B cell (primary cell): ENCODE results near the gene USH2A. TPM values are rescaled to one million over a fixed set of nuclear protein-coding genes. Genes with fewer than 3 reads are reported as not detected.

Experiments
- ATAC-seq: fragments of 200-7000 bp; cut with Tn5 transposase; one replicate; pipeline ENCODE4 v1.10.0; 2021; ENCODE audit warnings: low read depth, mild to moderate bottlenecking, moderate number of reproducible peaks, moderate library complexity
- CTCF ChIA-PET: fragments of 350-600 bp; sonication (Branson Sonifier 250); formaldehyde crosslinking; loops from one replicate; lab custom pipeline; 2021; ENCODE audit warnings: antibody characterized with exemption, inconsistent platforms; lab: Charles Lee
- POLR2A ChIA-PET: fragments of 350-600 bp; sonication (Branson Sonifier 250); formaldehyde crosslinking; loops from one replicate; lab custom pipeline; 2021; ENCODE audit warnings: antibody characterized with exemption; lab: Charles Lee
- DNase-seq: peaks from one replicate; pipeline ENCODE4 v3.0.0; 2013
- H2AFZ ChIP-seq: 2 replicates; pipeline ENCODE4 v1.6.1; 2012; ENCODE audit warnings: mild to moderate bottlenecking, low read depth, low read length; ENCODE audit not compliant: insufficient read depth, poor library complexity, severe bottlenecking
- H3K27ac ChIP-seq, 2 donors: 1 replicate in 1 of 2; 2 replicates in 1 of 2; pipeline ENCODE4 v1.5.1; 2012 to 2013; ENCODE audit warnings: low read length in 2 of 2, mild to moderate bottlenecking in 2 of 2, moderate library complexity in 1 of 2
- H3K27me3 ChIP-seq, 4 experiments: fragments of 200-600 bp in 1 of 4; sonication (generic) in 1 of 4; replicated peaks in 1 of 4; 1 replicate in 2 of 4; 2 replicates in 2 of 4; pipeline versions ENCODE4 v1.6.1 to v1.7.0; 2013 to 2016; ENCODE audit warnings: low read length in 3 of 4, mild to moderate bottlenecking in 2 of 4, mixed read lengths in 1 of 4, moderate library complexity in 1 of 4; ENCODE audit not compliant: insufficient read depth in 4 of 4, control insufficient read depth in 3 of 4; ENCODE audit errors: control extremely low read depth in 1 of 4
- H3K36me3 ChIP-seq, 2 experiments: replicated peaks in 1 of 2; 1 replicate in 1 of 2; 2 replicates in 1 of 2; pipeline versions ENCODE4 v1.6.1 to v1.7.1; 2013; ENCODE audit warnings: low read length in 1 of 2; ENCODE audit not compliant: insufficient read depth in 2 of 2, control insufficient read depth in 1 of 2; ENCODE audit errors: control extremely low read depth in 1 of 2, extremely low read depth in 1 of 2
- H3K4me1 ChIP-seq, 2 donors: fragments of 200-600 bp in 1 of 2; sonication (generic) in 1 of 2; 1 replicate in 1 of 2; 2 replicates in 1 of 2; pipeline versions ENCODE4 v1.5.1 to v1.6.1; 2013 to 2017; ENCODE audit warnings: low read length in 2 of 2; ENCODE audit not compliant: control insufficient read depth in 2 of 2, insufficient read depth in 2 of 2
- H3K4me2 ChIP-seq: replicated peaks from 2 replicates; pipeline ENCODE3; 2012; ENCODE audit warnings: mild to moderate bottlenecking, low read depth, low read length; ENCODE audit not compliant: poor library complexity, severe bottlenecking
- H3K4me3 ChIP-seq, 5 experiments: fragments of 200-600 bp in 1 of 5; sonication (generic) in 1 of 5; 1 replicate in 3 of 5; 2 replicates in 2 of 5; pipeline versions ENCODE4 v1.5.1 to v1.7.0; 2011 to 2016; ENCODE audit warnings: low read length in 4 of 5, mild to moderate bottlenecking in 4 of 5, low read depth in 2 of 5, control low read depth in 1 of 5, moderate library complexity in 1 of 5; ENCODE audit not compliant: insufficient read depth in 1 of 5; ENCODE audit errors: control extremely low read depth in 1 of 5, extremely low read depth in 1 of 5
- H3K79me2 ChIP-seq: fragments of 200-600 bp; sonication (generic); one replicate; pipeline ENCODE4 v1.6.0; 2016; ENCODE audit warnings: low read length; ENCODE audit not compliant: control insufficient read depth, insufficient read depth
- H3K9ac ChIP-seq: fragments of 200-600 bp; sonication (generic); 2 replicates; pipeline ENCODE4 v1.6.1; 2017; ENCODE audit warnings: mild to moderate bottlenecking, low read length, moderate library complexity
- H3K9me3 ChIP-seq, 3 donors: one replicate each; pipeline versions ENCODE4 v1.6.1 to v1.7.1; 2013; ENCODE audit warnings: low read length in 2 of 3; ENCODE audit not compliant: control insufficient read depth in 2 of 3, insufficient read depth in 1 of 3; ENCODE audit errors: control extremely low read depth in 1 of 3
- H4K20me1 ChIP-seq: 2 replicates; pipeline ENCODE4 v1.6.0; 2012; ENCODE audit warnings: mild to moderate bottlenecking, low read length; ENCODE audit not compliant: insufficient read depth, control insufficient read depth, poor library complexity, severe bottlenecking
- H3K27ac Mint-ChIP-seq: one replicate; pipeline ENCODE4 v1.8.0; 2021; ENCODE audit warnings: mixed read lengths
- H3K27me3 Mint-ChIP-seq: one replicate; pipeline ENCODE4 v1.8.0; 2021; ENCODE audit warnings: mixed read lengths
- H3K4me1 Mint-ChIP-seq: one replicate; pipeline ENCODE4 v1.8.0; 2021; ENCODE audit warnings: mixed read lengths
- H3K4me3 Mint-ChIP-seq: one replicate; pipeline ENCODE4 v1.8.0; 2021; ENCODE audit warnings: mixed read lengths
- H3K9me3 Mint-ChIP-seq: one replicate; pipeline ENCODE4 v1.8.0; 2022; ENCODE audit warnings: mixed read lengths; ENCODE audit not compliant: insufficient read depth
- EZH2 ChIP-seq: IDR thresholded peaks from 2 replicates; pipeline ENCODE4 v1.6.1; 2012; ENCODE audit warnings: borderline replicate concordance, low read depth, mild to moderate bottlenecking, moderate library complexity, low read length; ENCODE audit not compliant: insufficient read depth, poor library complexity, severe bottlenecking
- WGBS: methylation state at CpG from one replicate; pipeline ENCODE4 v1.1.5; 2013; ENCODE audit warnings: missing lambda C conversion rate; ENCODE audit not compliant: insufficient coverage; 5-methylcytosine and 5-hydroxymethylcytosine counted together
- intact Hi-C: fragments of 100-400 bp; cut with micrococcal nuclease; formaldehyde crosslinking; loops from one replicate; pipeline ENCODE4 v1.10.0; 2022
- polyA plus RNA-seq: library from polyadenylated mRNA; depleted of rRNA; stranded (reverse); fragments of >200 nt; gene quantifications from 2 replicates; pipeline ENCODE4 v1.2.3, GENCODE V29; 2012
- total RNA-seq, 2 donors: library from RNA; stranded (reverse); fragments of 120-200 nt in 1 of 2; gene quantifications; 1 replicate in 1 of 2; 2 replicates in 1 of 2; pipeline versions ENCODE4 v1.2.3 to v1.2.4, GENCODE V29; 2013 to 2022
- TF ChIP-seq, protein P1 (sequence below): fragments of 200-600 bp; IDR thresholded peaks from one replicate; pipeline ENCODE4 v1.8.0; 2022; ENCODE audit warnings: antibody characterized with exemption, mild to moderate bottlenecking

USH2A gene
- total and polyA plus RNA-seq, 2 donors (not counting 1 experiment from before 2014, with no cell fraction given) = 0.01 TPM; not detected in 1

- no peak overlapping the region for H3K4me3 Mint-ChIP-seq
- no CpG with 5 or more reads among the region's 3 CpGs for WGBS
- intact Hi-C loops = no loop called here
Observed at GRCh38 chr1:216248628-216249027, 174.6 kb downstream of the USH2A start.

DNA sequence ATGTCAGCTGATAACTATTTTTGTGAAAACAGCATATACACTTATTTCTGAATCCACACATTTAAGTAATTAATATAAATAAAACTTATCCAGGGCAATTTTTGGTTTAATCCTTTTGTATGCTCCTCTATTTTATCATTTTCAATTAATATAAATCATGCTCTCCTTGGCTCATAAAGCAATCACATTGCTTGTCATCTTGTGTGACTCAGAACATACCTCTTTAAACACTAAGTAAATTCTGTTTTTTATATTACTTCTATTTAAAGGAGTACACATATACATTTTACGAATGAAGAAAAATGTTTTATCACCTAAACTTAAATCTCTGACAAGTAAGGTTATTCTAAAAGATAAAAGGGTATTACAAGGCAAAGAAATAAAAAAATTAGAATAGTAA is 175.3 kb downstream of the USH2A start:
- ChIA-PET CTCF (no interaction called here), POLR2A (no interaction called here)
- intact Hi-C loops = no loop called here
- ATAC-seq (no peak), DNase-seq (no peak)
- H3K4me2 ChIP-seq = no peak overlapping the region
- H2AFZ ChIP-seq = no peak overlapping the region
- no peaks in the 10 kb centered on the region for H3K36me3 ChIP-seq
- H3K27me3 ChIP-seq = no peaks in the 10 kb centered on the region
- H3K9me3 Mint-ChIP-seq = no peaks in the 10 kb centered on the region
- H3K4me3 ChIP-seq = no peak overlapping the region
- no peaks in the 10 kb centered on the region for H3K9me3 ChIP-seq
- no peak overlapping the region for H3K27ac Mint-ChIP-seq
- H3K27me3 Mint-ChIP-seq = no peaks in the 10 kb centered on the region
- H3K27ac ChIP-seq = no peak overlapping the region
- H3K9ac ChIP-seq = no peak overlapping the region
- no peaks in the 10 kb centered on the region for H3K79me2 ChIP-seq
- no peaks in the 10 kb centered on the region for H3K4me1 Mint-ChIP-seq
- TF ChIP-seq EZH2 = no peak
- TF ChIP-seq, protein P1, sequence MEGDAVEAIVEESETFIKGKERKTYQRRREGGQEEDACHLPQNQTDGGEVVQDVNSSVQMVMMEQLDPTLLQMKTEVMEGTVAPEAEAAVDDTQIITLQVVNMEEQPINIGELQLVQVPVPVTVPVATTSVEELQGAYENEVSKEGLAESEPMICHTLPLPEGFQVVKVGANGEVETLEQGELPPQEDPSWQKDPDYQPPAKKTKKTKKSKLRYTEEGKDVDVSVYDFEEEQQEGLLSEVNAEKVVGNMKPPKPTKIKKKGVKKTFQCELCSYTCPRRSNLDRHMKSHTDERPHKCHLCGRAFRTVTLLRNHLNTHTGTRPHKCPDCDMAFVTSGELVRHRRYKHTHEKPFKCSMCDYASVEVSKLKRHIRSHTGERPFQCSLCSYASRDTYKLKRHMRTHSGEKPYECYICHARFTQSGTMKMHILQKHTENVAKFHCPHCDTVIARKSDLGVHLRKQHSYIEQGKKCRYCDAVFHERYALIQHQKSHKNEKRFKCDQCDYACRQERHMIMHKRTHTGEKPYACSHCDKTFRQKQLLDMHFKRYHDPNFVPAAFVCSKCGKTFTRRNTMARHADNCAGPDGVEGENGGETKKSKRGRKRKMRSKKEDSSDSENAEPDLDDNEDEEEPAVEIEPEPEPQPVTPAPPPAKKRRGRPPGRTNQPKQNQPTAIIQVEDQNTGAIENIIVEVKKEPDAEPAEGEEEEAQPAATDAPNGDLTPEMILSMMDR = no peak
- H3K4me1 ChIP-seq = peaks cover 0 to 4% of the 10 kb centered on the region in 2 donors
- H4K20me1 ChIP-seq = no peaks in the 10 kb centered on the region
- H3K4me3 Mint-ChIP-seq = no peak overlapping the region
- WGBS = no CpG with 5 or more reads among the region's 1 CpG

More at GRCh38 chr1:216248628-216249027, 174.6 kb downstream of the USH2A start:
- Mint-ChIP-seq H3K27me3 (no peaks in the 10 kb centered on the region), H3K9me3 (peaks cover 3% of the 10 kb centered on the region), H3K27ac (no peak overlapping the region), H3K4me1 (no peaks in the 10 kb centered on the region)
- H3K9me3 ChIP-seq = no peaks in the 10 kb centered on the region
- H2AFZ ChIP-seq = no peak overlapping the region
- no peak overlapping the region for H3K4me2 ChIP-seq
- no peak overlapping the region for H3K9ac ChIP-seq
- H3K27ac ChIP-seq = no peak overlapping the region
- no peak for TF ChIP-seq EZH2
- TF ChIP-seq, protein P1 = no peak
- H4K20me1 ChIP-seq = no peaks in the 10 kb centered on the region
- no peaks in the 10 kb centered on the region for H3K36me3 ChIP-seq
- POLR2A ChIA-PET = no interaction called here
- H3K4me1 ChIP-seq = peaks cover 0 to 4% of the 10 kb centered on the region in 2 donors
- no peaks in the 10 kb centered on the region for H3K27me3 ChIP-seq
- ATAC-seq (no peak), DNase-seq (no peak)
- CTCF ChIA-PET = no interaction called here
- H3K79me2 ChIP-seq = no peaks in the 10 kb centered on the region
- H3K4me3 ChIP-seq = no peak overlapping the region
